B cell (primary cell): ENCODE measurements around the gene CLCN5. TPM values are rescaled to one million over a fixed set of nuclear protein-coding genes. Genes with fewer than 3 reads are reported as not detected.

Source experiments
- ATAC-seq: fragments of 200-7000 bp; cut with Tn5 transposase; one replicate; pipeline ENCODE4 v1.10.0; 2021; ENCODE audit warnings: low read depth, mild to moderate bottlenecking, moderate number of reproducible peaks, moderate library complexity
- CTCF ChIA-PET: fragments of 350-600 bp; sonication (Branson Sonifier 250); formaldehyde crosslinking; loops from one replicate; lab custom pipeline; 2021; ENCODE audit warnings: antibody characterized with exemption, inconsistent platforms; lab: Charles Lee
- POLR2A ChIA-PET: fragments of 350-600 bp; sonication (Branson Sonifier 250); formaldehyde crosslinking; loops from one replicate; lab custom pipeline; 2021; ENCODE audit warnings: antibody characterized with exemption; lab: Charles Lee
- DNase-seq: peaks from one replicate; pipeline ENCODE4 v3.0.0; 2013
- H2AFZ ChIP-seq: 2 replicates; pipeline ENCODE4 v1.6.1; 2012; ENCODE audit warnings: mild to moderate bottlenecking, low read depth, low read length; ENCODE audit not compliant: insufficient read depth, poor library complexity, severe bottlenecking
- H3K27ac ChIP-seq, 2 donors: 1 replicate in 1 of 2; 2 replicates in 1 of 2; pipeline ENCODE4 v1.5.1; 2012 to 2013; ENCODE audit warnings: low read length in 2 of 2, mild to moderate bottlenecking in 2 of 2, moderate library complexity in 1 of 2
- H3K27me3 ChIP-seq, 4 experiments: fragments of 200-600 bp in 1 of 4; sonication (generic) in 1 of 4; replicated peaks in 1 of 4; 1 replicate in 2 of 4; 2 replicates in 2 of 4; pipeline versions ENCODE4 v1.6.1 to v1.7.0; 2013 to 2016; ENCODE audit warnings: low read length in 3 of 4, mild to moderate bottlenecking in 2 of 4, mixed read lengths in 1 of 4, moderate library complexity in 1 of 4; ENCODE audit not compliant: insufficient read depth in 4 of 4, control insufficient read depth in 3 of 4; ENCODE audit errors: control extremely low read depth in 1 of 4
- H3K36me3 ChIP-seq, 2 experiments: replicated peaks in 1 of 2; 1 replicate in 1 of 2; 2 replicates in 1 of 2; pipeline versions ENCODE4 v1.6.1 to v1.7.1; 2013; ENCODE audit warnings: low read length in 1 of 2; ENCODE audit not compliant: insufficient read depth in 2 of 2, control insufficient read depth in 1 of 2; ENCODE audit errors: control extremely low read depth in 1 of 2, extremely low read depth in 1 of 2
- H3K4me1 ChIP-seq, 2 donors: fragments of 200-600 bp in 1 of 2; sonication (generic) in 1 of 2; 1 replicate in 1 of 2; 2 replicates in 1 of 2; pipeline versions ENCODE4 v1.5.1 to v1.6.1; 2013 to 2017; ENCODE audit warnings: low read length in 2 of 2; ENCODE audit not compliant: control insufficient read depth in 2 of 2, insufficient read depth in 2 of 2
- H3K4me2 ChIP-seq: replicated peaks from 2 replicates; pipeline ENCODE3; 2012; ENCODE audit warnings: mild to moderate bottlenecking, low read depth, low read length; ENCODE audit not compliant: poor library complexity, severe bottlenecking
- H3K4me3 ChIP-seq, 5 experiments: fragments of 200-600 bp in 1 of 5; sonication (generic) in 1 of 5; 1 replicate in 3 of 5; 2 replicates in 2 of 5; pipeline versions ENCODE4 v1.5.1 to v1.7.0; 2011 to 2016; ENCODE audit warnings: low read length in 4 of 5, mild to moderate bottlenecking in 4 of 5, low read depth in 2 of 5, control low read depth in 1 of 5, moderate library complexity in 1 of 5; ENCODE audit not compliant: insufficient read depth in 1 of 5; ENCODE audit errors: control extremely low read depth in 1 of 5, extremely low read depth in 1 of 5
- H3K79me2 ChIP-seq: fragments of 200-600 bp; sonication (generic); one replicate; pipeline ENCODE4 v1.6.0; 2016; ENCODE audit warnings: low read length; ENCODE audit not compliant: control insufficient read depth, insufficient read depth
- H3K9ac ChIP-seq: fragments of 200-600 bp; sonication (generic); 2 replicates; pipeline ENCODE4 v1.6.1; 2017; ENCODE audit warnings: mild to moderate bottlenecking, low read length, moderate library complexity
- H3K9me3 ChIP-seq, 3 donors: one replicate each; pipeline versions ENCODE4 v1.6.1 to v1.7.1; 2013; ENCODE audit warnings: low read length in 2 of 3; ENCODE audit not compliant: control insufficient read depth in 2 of 3, insufficient read depth in 1 of 3; ENCODE audit errors: control extremely low read depth in 1 of 3
- H4K20me1 ChIP-seq: 2 replicates; pipeline ENCODE4 v1.6.0; 2012; ENCODE audit warnings: mild to moderate bottlenecking, low read length; ENCODE audit not compliant: insufficient read depth, control insufficient read depth, poor library complexity, severe bottlenecking
- H3K27ac Mint-ChIP-seq: one replicate; pipeline ENCODE4 v1.8.0; 2021; ENCODE audit warnings: mixed read lengths
- H3K27me3 Mint-ChIP-seq: one replicate; pipeline ENCODE4 v1.8.0; 2021; ENCODE audit warnings: mixed read lengths
- H3K4me1 Mint-ChIP-seq: one replicate; pipeline ENCODE4 v1.8.0; 2021; ENCODE audit warnings: mixed read lengths
- H3K4me3 Mint-ChIP-seq: one replicate; pipeline ENCODE4 v1.8.0; 2021; ENCODE audit warnings: mixed read lengths
- H3K9me3 Mint-ChIP-seq: one replicate; pipeline ENCODE4 v1.8.0; 2022; ENCODE audit warnings: mixed read lengths; ENCODE audit not compliant: insufficient read depth
- CTCF ChIP-seq: fragments of 200-600 bp; IDR thresholded peaks from one replicate; pipeline ENCODE4 v1.8.0; 2022; ENCODE audit warnings: antibody characterized with exemption, mild to moderate bottlenecking
- EZH2 ChIP-seq: IDR thresholded peaks from 2 replicates; pipeline ENCODE4 v1.6.1; 2012; ENCODE audit warnings: borderline replicate concordance, low read depth, mild to moderate bottlenecking, moderate library complexity, low read length; ENCODE audit not compliant: insufficient read depth, poor library complexity, severe bottlenecking
- WGBS: methylation state at CpG from one replicate; pipeline ENCODE4 v1.1.5; 2013; ENCODE audit warnings: missing lambda C conversion rate; ENCODE audit not compliant: insufficient coverage; 5-methylcytosine and 5-hydroxymethylcytosine counted together
- intact Hi-C: fragments of 100-400 bp; cut with micrococcal nuclease; formaldehyde crosslinking; loops from one replicate; pipeline ENCODE4 v1.10.0; 2022
- polyA plus RNA-seq: library from polyadenylated mRNA; depleted of rRNA; stranded (reverse); fragments of >200 nt; gene quantifications from 2 replicates; pipeline ENCODE4 v1.2.3, GENCODE V29; 2012
- total RNA-seq, 2 donors: library from RNA; stranded (reverse); fragments of 120-200 nt in 1 of 2; gene quantifications; 1 replicate in 1 of 2; 2 replicates in 1 of 2; pipeline versions ENCODE4 v1.2.3 to v1.2.4, GENCODE V29; 2013 to 2022

CLCN5 gene
- total and polyA plus RNA-seq, 2 donors (not counting 1 experiment from before 2014, with no cell fraction given): 0.55 to 3.6 TPM

- H3K4me1 ChIP-seq: peaks cover 4 to 6% of the 10 kb centered on the region in 2 donors
- ChIA-PET POLR2A (no interaction called here), CTCF (no interaction called here)
- Mint-ChIP-seq H3K4me3 (no peak overlapping the region), H3K27me3 (no peaks in the 10 kb centered on the region), H3K27ac (no peak overlapping the region), H3K4me1 (peaks cover 8% of the 10 kb centered on the region), H3K9me3 (no peaks in the 10 kb centered on the region)
- no peak for ATAC-seq
- H3K9ac ChIP-seq: no peak overlapping the region
- no peak for DNase-seq
- no CpG with 5 or more reads among the region's 1 CpG for WGBS
- intact Hi-C loops: no loop called here
- H3K79me2 ChIP-seq: no peaks in the 10 kb centered on the region
- no peak overlapping the region for H3K27ac ChIP-seq
- no peaks in the 10 kb centered on the region for H3K9me3 ChIP-seq
- no peaks in the 10 kb centered on the region for H3K36me3 ChIP-seq
- no peak for TF ChIP-seq EZH2
- no peak for TF ChIP-seq CTCF
- no peaks in the 10 kb centered on the region for H4K20me1 ChIP-seq
- no peaks in the 10 kb centered on the region for H3K27me3 ChIP-seq
- H3K4me3 ChIP-seq: no peak overlapping the region
- H3K4me2 ChIP-seq: no peak overlapping the region
- H2AFZ ChIP-seq: no peak overlapping the region
These were observed 27.6 kb downstream of the CLCN5 start for GRCh38 chrX:49949961-49950360.

GRCh38 chrX:49951524-49952193 is 29.3 kb downstream of the CLCN5 start:
- Histone ChIP-seq H3K27me3 (no peaks in the 10 kb centered on the region), H3K4me2 (no peak overlapping the region), H2AFZ (no peak overlapping the region), H3K4me1 (peaks cover 4 to 6% of the 10 kb centered on the region in 2 donors), H3K9me3 (no peaks in the 10 kb centered on the region), H3K27ac (no peak overlapping the region), H4K20me1 (no peaks in the 10 kb centered on the region), H3K79me2 (no peaks in the 10 kb centered on the region), H3K9ac (no peak overlapping the region), H3K36me3 (no peaks in the 10 kb centered on the region), H3K4me3 (no peak overlapping the region)
- H3K9me3 Mint-ChIP-seq: no peaks in the 10 kb centered on the region
- POLR2A ChIA-PET: no interaction called here
- WGBS: no CpG with 5 or more reads among the region's 1 CpG
- H3K27me3 Mint-ChIP-seq: no peaks in the 10 kb centered on the region
- CTCF ChIA-PET: no interaction called here
- H3K4me3 Mint-ChIP-seq: no peak overlapping the region
- DNase-seq (no peak), ATAC-seq (no peak)
- H3K27ac Mint-ChIP-seq: no peak overlapping the region
- TF ChIP-seq CTCF: no peak
- no peak for TF ChIP-seq EZH2
- intact Hi-C loops: no loop called here
- peaks cover 9% of the 10 kb centered on the region for H3K4me1 Mint-ChIP-seq
